ENCODE data around the gene TMUB2. TPM values are rescaled to one million over a fixed set of nuclear protein-coding genes. Genes with fewer than 3 reads are reported as not detected.

The TMUB2 gene
- total RNA-seq, 1 donor from 2014 or later: 35.0 TPM

- H3K36me3 ChIP-seq (ENCODE audit: control insufficient read depth, insufficient read depth, low read length): no peaks in the 10 kb centered on the region
- H3K4me3 ChIP-seq (ENCODE audit: low read depth, low read length): no peak overlapping the region
- no peak for DNase-seq (ENCODE audit: low read depth)
- no peak for TF ChIP-seq CTCF (IDR thresholded peaks at IDR 0.05; ENCODE audit: insufficient read depth, low read length, poor library complexity, severe bottlenecking)
- H3K27me3 ChIP-seq (ENCODE audit: control insufficient read depth, insufficient read depth, low read length): no peaks in the 10 kb centered on the region
These were observed 54.4 kb downstream of the TMUB2 start for GRCh38 chr17:44241106-44241624.

Other genes with a start within 250 kb of the TMUB2 start
- not detected in 2 replicates for gene PPY, start 244.5 kb upstream of the TMUB2 start, total RNA-seq
- gene PYY, start 233.0 kb upstream of the TMUB2 start, total RNA-seq: 0.48 TPM in 1 of 2 replicates, not detected in the other
- gene NAGS, start 182.3 kb upstream of the TMUB2 start, total RNA-seq: 15.7 and 19.4 TPM in 2 replicates
- gene TMEM101, start 172.0 kb upstream of the TMUB2 start, total RNA-seq: 37.8 and 52.4 TPM in 2 replicates
- 39.1 and 52.7 TPM in 2 replicates for gene LSM12, start 120.3 kb upstream of the TMUB2 start, total RNA-seq
- gene G6PC3, start 116.2 kb upstream of the TMUB2 start, total RNA-seq: 37.5 and 53.9 TPM in 2 replicates
- 32.5 and 37.7 TPM in 2 replicates for gene HDAC5, start 63.3 kb upstream of the TMUB2 start, total RNA-seq
- 3.1 and 3.8 TPM in 2 replicates for gene HROB, start 45.0 kb upstream of the TMUB2 start, total RNA-seq
- not detected in 2 replicates for gene ASB16, start 16.3 kb upstream of the TMUB2 start, total RNA-seq
- gene ATXN7L3, start 12.9 kb downstream of the TMUB2 start, total RNA-seq: 50.8 and 65.9 TPM in 2 replicates
- 35.7 and 41.7 TPM in 2 replicates for gene UBTF, start 32.7 kb downstream of the TMUB2 start, total RNA-seq
- gene SLC4A1, start 81.2 kb downstream of the TMUB2 start, total RNA-seq: not detected in 2 replicates
- gene RUNDC3A, start 121.6 kb downstream of the TMUB2 start, total RNA-seq: 3.3 and 12.3 TPM in 2 replicates
- gene SLC25A39, start 137.9 kb downstream of the TMUB2 start, total RNA-seq: 145 and 146 TPM in 2 replicates
- gene GRN, start 158.3 kb downstream of the TMUB2 start, total RNA-seq: 521 and 704 TPM in 2 replicates
- 12.6 and 16.3 TPM in 2 replicates for gene FAM171A2, start 176.9 kb downstream of the TMUB2 start, total RNA-seq
- gene ITGA2B, start 202.7 kb downstream of the TMUB2 start, total RNA-seq: 0.04 and 0.14 TPM in 2 replicates

Data from kidney epithelial cell (primary cell).